ENCODE data around the gene TAF4.
A peak's percentile ranks its signal among the peaks of the same experiment; 100 is the strongest.
"Not testable (repeated sequence)": the region's sequence is repeated elsewhere in the genome, so short reads cannot be mapped to it uniquely, and the experiment has no call there.

The TAF4 gene

GRCh38 chr20:62079166-62079565 is 13.5 kb upstream of the TAF4 start:
- DNase-seq, result no peak

- DNase-seq, result no peak
Observed at GRCh38 chr20:62073323-62073722, 7.6 kb upstream of the TAF4 start.

GRCh38 chr20:62071669-62072430 is 6.2 kb upstream of the TAF4 start:
- DNase-seq, result not testable (repeated sequence)

- no peak for DNase-seq
Observed at GRCh38 chr20:62069741-62070216, 4.1 kb upstream of the TAF4 start.

- DNase-seq, result no peak
Observed at GRCh38 chr20:62068997-62069396, 3.3 kb upstream of the TAF4 start.

- peak in 2 of 51 donors; percentile 10 to 12 for DNase-seq
Observed at GRCh38 chr20:62067547-62068260, 2.0 kb upstream of the TAF4 start.

GRCh38 chr20:62066983-62067433 is 1.3 kb upstream of the TAF4 start:
- DNase-seq, result peak in 11 of 51 donors; percentile 13 to 60 (median 19)

GRCh38 chr20:62066339-62066982 is 780 bp upstream of the TAF4 start:
- DNase-seq, result peak in 30 of 51 donors; percentile 13 to 70 (median 45)

- peak in 1 of 51 donors; percentile 12 for DNase-seq
Observed at GRCh38 chr20:62064770-62065673, 659 bp downstream of the TAF4 start.

- peak in 3 of 51 donors; percentile 16 to 28 (median 18) for DNase-seq
Observed at GRCh38 chr20:62063981-62064769, 1.5 kb downstream of the TAF4 start.

GRCh38 chr20:62063315-62063980 is 2.2 kb downstream of the TAF4 start:
- peak in 18 of 51 donors; percentile 10 to 55 (median 26) for DNase-seq

GRCh38 chr20:62062661-62063314 is 2.9 kb downstream of the TAF4 start:
- DNase-seq, result peak in 1 of 51 donors; percentile 14

- no peak for DNase-seq
Observed at GRCh38 chr20:62061851-62062423, 3.7 kb downstream of the TAF4 start.

- no peak for DNase-seq
Observed at GRCh38 chr20:62060631-62061541, 4.8 kb downstream of the TAF4 start.

GRCh38 chr20:62059920-62060630 is 5.6 kb downstream of the TAF4 start:
- no peak for DNase-seq

GRCh38 chr20:62059401-62059800 is 6.3 kb downstream of the TAF4 start:
- no peak for DNase-seq

GRCh38 chr20:62058941-62059340 is 6.7 kb downstream of the TAF4 start:
- DNase-seq, result no peak
